ENCODE data around the gene FLNC. TPM values are rescaled to one million over a fixed set of nuclear protein-coding genes. Genes with fewer than 3 reads are reported as not detected.

Gene FLNC
- total and polyA plus RNA-seq, 2 donors (not counting 3 experiments of a cell fraction or from before 2014, with no cell fraction given), result 19.5 to 81.9 TPM

DNA sequence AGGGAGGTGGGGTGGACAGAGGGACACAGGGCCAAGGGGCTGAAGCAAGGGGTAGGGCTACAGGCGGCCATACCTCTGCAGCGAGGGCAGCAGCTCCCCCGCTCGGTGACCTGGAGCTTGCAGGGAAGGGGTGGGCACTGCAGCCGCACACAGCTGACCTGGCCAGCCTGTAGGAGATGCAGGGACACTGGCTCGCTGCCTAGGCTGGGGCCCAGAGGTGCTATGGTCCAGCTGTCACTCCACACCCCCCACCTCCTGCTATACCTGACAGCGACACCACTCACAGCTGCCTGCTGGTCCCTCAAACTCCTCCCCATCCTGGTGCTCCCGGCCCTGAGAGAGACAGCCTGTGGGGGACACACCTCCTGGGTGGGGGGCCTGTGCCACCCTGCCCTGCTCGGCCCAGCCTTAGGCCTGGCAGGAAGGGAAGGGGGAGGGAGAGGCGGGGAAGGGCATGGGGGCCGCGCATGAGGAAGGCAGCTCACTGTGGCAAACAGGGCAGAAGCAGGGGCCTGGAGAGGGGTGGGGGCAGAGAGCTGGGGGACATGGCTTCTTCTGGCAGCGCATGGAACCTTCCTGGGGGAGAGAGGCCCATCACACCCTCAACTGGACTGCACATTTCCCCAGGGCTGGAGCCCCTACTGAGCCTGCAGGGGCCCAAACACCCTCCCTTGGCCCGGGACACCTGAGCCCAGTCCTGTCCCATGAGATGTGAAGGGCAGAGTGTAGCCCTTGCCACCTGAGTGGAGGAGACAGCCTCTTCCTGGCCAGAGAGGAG is 56.4 kb downstream of the FLNC start:
- H3K4me1 ChIP-seq (ENCODE audit: control insufficient read depth, extremely low read depth, insufficient read depth, low read length), result no peaks in the 10 kb centered on the region
- no peaks in the 10 kb centered on the region for H3K36me3 ChIP-seq (ENCODE audit: control insufficient read depth in 2 of 2, extremely low read depth in 1 of 2, insufficient read depth in 2 of 2, low read length in 2 of 2)
- H4K20me1 ChIP-seq (replicated peaks; ENCODE audit: control insufficient read depth, extremely low read depth, insufficient read depth, low read length), result no peaks in the 10 kb centered on the region
- no peaks in the 10 kb centered on the region for H3K9me3 ChIP-seq (replicated peaks; ENCODE audit: control insufficient read depth, insufficient read depth, low read length)
- no peak overlapping the region for H3K4me2 ChIP-seq (ENCODE audit: insufficient read depth, low read length)
- H3K9me1 ChIP-seq (replicated peaks; ENCODE audit: control insufficient read depth, extremely low read depth, insufficient read depth, low read length), result no peaks in the 10 kb centered on the region
- intact Hi-C loops (cut with micrococcal nuclease), result no loop called here
- H3K9ac ChIP-seq (replicated peaks; ENCODE audit: extremely low read depth, insufficient read depth, low read length), result no peak overlapping the region
- H3K79me2 ChIP-seq (ENCODE audit: control insufficient read depth, insufficient read depth, low read length), result no peaks in the 10 kb centered on the region
- no TSS peak for BruUV-seq (replicated peaks)
- peaks cover 6 to 10% of the 10 kb centered on the region in 2 experiments for H3K27me3 ChIP-seq (ENCODE audit: control insufficient read depth in 2 of 2, insufficient read depth in 2 of 2, low read length in 2 of 2)
- H3K27ac ChIP-seq (ENCODE audit: insufficient read depth, low read depth, low read length), result no peak overlapping the region
- ChIA-PET CTCF (interaction anchor here (0.9 to 2.0 kb wide), 2 partner anchors 11 to 427 kb away, joined by 3 to 5 read pairs; no protein-coding TSS in a partner anchor), POLR2A (no interaction called here)
- H3K4me3 ChIP-seq (replicated peaks in 1 of 3; ENCODE audit: insufficient read depth in 1 of 3, low read depth in 1 of 3, low read length in 3 of 3), result no peak overlapping the region
- TF ChIP-seq POLR2AphosphoS5 (IDR thresholded peaks at IDR 0.05; ENCODE audit: insufficient read depth, low read depth, low read length) (no peak), MYC (IDR thresholded peaks at IDR 0.05; ENCODE audit: low read depth, low read length) (no peak), MAX (IDR thresholded peaks at IDR 0.05; ENCODE audit: insufficient read depth, insufficient read length) (no peak), EZH2 (IDR thresholded peaks at IDR 0.05; ENCODE audit: borderline replicate concordance, low read depth, low read length, severe bottlenecking) (no peak), JUN (IDR thresholded peaks at IDR 0.05; ENCODE audit: borderline replicate concordance, insufficient read depth, insufficient read length, low read depth) (no peak), GATA2 (IDR thresholded peaks at IDR 0.05; ENCODE audit: insufficient read depth, insufficient read length, low read depth, low read length) (no peak)
- DNase-seq (ENCODE audit: low read depth, low spot score) (no peak), FAIRE-seq (no peak)
- no peak overlapping the region for H2AFZ ChIP-seq (ENCODE audit: low read depth, low read length)
- dilution Hi-C loops (cut with MboI; ENCODE audit: extremely low pct_ligation_motif_present, low sequenced_read_pairs), result no loop called here

Measured in endothelial cell of umbilical vein (primary cell).